Glomerular endothelial cell (primary cell): ENCODE data around the gene SLC34A1. TPM values are rescaled to one million over a fixed set of nuclear protein-coding genes. Genes with fewer than 3 reads are reported as not detected.
"Not testable (repeated sequence)": the region's sequence is repeated elsewhere in the genome, so short reads cannot be mapped to it uniquely, and the experiment has no call there.

ENCODE experiments used
- DNase-seq: peaks from one replicate; pipeline ENCODE4 v3.0.0-alpha.2; 2011; ENCODE audit warnings: low read depth, low spot score; ENCODE audit errors: extremely low read depth
- total RNA-seq: library from RNA; depleted of rRNA; stranded (reverse); fragments of >200 nt; gene quantifications from 2 replicates; pipeline ENCODE4 v1.2.3, GENCODE V29; 2015

The SLC34A1 gene
- total RNA-seq, 1 donor from 2014 or later: not detected

GRCh38 chr5:177354711-177355110 is 29.5 kb upstream of the SLC34A1 start:
- DNase-seq: no peak

- no peak for DNase-seq
Observed at GRCh38 chr5:177355162-177355867, 28.9 kb upstream of the SLC34A1 start.

DNA sequence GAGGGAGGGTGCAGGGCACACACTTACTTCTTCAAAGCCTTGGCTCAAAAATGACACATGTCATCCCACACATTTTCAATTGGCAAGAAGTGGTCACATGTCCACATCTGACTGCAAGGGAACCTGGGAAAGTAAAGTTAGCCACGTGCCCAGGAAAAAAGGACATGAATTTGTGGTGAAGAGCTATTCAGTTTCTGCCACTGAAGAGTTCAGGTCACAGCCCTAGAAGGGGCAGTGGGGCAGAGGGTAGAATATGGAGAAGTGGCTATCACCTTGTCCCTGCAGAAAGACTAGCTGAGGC is 28.4 kb upstream of the SLC34A1 start:
- no peak for DNase-seq

DNA sequence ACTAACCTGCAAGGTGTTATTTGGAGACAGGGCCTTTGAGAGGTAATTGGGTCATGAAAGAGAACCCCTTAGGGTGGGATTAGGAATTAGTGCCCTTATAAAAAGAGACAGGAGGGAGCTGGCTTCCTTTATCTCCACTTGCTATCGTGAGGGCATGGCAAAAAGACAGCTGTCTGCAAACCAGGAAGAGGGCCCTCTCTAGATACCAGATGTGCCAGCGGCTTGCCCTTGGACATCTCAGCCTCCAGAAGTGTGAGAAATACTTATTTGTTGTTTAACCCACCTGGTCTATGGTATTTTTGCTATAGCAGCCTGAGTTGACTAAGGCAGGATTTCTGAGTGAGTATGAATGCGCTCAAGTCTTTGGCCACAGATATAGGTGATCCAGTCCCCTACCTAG is 27.5 kb upstream of the SLC34A1 start:
- no peak for DNase-seq

DNA sequence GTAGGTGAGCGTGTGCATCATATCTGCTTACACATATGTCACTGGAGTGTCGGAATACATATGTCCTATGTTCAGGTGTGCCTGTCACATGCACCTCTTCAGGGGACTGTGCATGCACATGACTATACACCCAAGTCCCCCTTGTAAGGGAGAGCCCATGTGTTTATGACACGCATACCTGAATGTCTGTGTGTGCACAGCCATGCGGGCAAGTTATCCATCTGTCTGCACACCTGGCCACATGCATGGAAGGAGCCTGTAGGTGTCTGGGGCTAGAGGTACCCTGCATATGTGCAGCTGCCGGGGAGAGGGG is 27.1 kb upstream of the SLC34A1 start:
- no peak for DNase-seq

- DNase-seq: no peak
Observed at GRCh38 chr5:177357459-177358351, 26.5 kb upstream of the SLC34A1 start, which contains the start of gene RGS14. Gene RGS14 (plus strand): TSS chr5:177357924. CDS start chr5:177358025, 101 bp downstream.

- DNase-seq: no peak
Observed at GRCh38 chr5:177358370-177358819, 25.8 kb upstream of the SLC34A1 start.

- DNase-seq: no peak
Observed at GRCh38 chr5:177359451-177359851, 24.8 kb upstream of the SLC34A1 start.

DNA sequence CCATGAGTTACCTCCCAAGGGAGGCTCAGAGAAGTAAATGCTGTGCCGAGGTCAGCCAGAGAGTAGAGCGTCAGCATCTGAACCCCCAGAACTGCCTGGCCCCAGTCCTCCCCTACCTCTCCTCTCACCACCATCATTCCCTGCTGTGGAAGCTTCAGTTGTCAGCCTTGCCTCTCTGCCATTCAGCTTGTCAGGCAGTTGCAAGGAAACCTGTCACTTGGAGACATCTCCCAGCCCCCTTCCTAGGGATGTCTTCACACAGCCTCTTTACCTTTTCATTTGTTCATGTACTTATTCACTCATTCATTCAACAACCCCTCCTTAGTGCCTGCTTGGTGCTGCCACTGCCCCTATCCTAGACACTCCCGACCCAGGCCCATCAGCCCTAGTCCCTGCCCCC is 24.4 kb upstream of the SLC34A1 start:
- no peak for DNase-seq

- not testable (repeated sequence) for DNase-seq
Observed at GRCh38 chr5:177360740-177361139, 23.5 kb upstream of the SLC34A1 start.

- no peak for DNase-seq
Observed at GRCh38 chr5:177361418-177362291, 22.6 kb upstream of the SLC34A1 start.

DNA sequence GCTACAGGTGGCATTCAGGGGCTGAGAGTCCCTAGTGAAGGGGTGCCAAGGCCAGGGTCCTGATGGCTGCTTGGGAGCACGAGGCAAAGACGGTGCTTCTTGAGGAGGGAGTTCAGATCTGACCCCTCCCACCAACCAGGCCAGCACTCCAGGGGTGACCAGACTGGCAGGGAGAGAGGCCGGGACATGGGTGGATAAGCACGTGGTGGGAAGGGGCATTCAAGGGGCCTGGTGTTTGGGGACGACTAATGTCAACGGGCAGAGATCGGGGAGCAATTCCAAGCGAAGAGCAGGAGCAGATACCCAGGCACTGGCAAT is 22.0 kb upstream of the SLC34A1 start:
- DNase-seq: no peak

DNA sequence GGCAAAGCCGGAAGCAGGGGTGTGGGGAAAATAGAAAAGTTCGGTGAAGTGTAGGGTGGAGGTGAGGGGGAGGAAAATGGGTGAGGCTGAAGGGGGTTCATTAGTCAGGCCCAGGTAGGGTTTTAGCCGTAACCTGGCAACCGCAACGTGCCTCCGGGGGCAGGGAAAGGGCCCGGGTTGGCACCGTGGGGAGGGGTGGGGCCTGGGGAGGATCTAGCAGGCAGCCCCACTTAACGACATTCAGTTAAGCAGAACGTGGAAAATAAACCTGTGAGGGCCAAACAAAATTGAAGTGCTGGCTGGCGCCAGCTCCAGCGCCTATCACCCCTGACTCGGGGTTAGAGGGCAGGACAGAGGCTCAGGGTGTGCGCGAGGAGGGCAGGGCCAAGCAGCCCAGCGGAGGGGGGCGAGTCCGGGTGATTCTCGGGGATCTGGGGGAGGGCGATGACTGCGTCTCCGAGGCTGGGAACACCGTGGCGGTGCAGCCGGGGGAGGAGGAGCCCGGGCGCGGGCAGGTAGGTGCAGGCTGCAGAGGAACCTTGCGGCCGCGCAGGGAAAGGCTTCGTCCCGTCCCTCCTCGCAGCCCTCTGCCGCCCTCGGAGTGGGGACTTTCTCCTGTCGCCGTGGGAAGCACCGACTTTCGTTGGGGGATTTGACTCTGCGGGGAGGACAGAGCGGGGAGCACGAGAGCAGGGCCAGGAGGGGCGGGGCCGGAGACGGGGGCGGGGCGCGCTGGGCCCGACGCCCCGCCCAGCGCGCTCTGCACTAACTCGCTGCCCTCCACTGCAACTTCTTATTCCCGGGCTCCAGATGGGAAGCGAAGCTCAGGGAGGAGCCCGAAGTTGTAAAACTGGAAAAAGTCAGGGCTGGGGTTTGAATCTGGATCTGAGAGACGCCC is 21.4 kb upstream of the SLC34A1 start:
- no peak for DNase-seq

DNA sequence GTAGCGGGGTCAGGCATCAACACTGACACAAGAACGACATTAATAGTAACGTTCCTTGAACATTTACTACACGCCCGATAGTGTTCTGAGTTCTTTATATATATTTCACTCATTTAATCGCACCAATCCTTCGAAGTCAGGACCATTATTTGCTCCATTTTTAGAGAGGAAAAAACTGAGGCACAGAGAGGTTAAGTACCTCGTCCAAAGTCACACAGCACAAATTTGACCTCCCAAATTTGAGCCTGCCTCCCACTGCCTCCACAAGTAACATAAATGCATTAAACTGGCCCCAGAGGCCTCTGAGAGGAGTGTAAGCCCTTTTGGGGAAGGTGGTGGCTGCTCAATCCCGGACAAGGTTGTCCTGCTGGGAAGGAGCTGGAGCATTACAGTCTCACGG is 20.7 kb upstream of the SLC34A1 start:
- DNase-seq: no peak

GRCh38 chr5:177364159-177364962 is 19.9 kb upstream of the SLC34A1 start:
- DNase-seq: no peak

GRCh38 chr5:177365845-177366527 is 18.2 kb upstream of the SLC34A1 start:
- no peak for DNase-seq

- no peak for DNase-seq
Observed at GRCh38 chr5:177366528-177367322, 17.5 kb upstream of the SLC34A1 start.

DNA sequence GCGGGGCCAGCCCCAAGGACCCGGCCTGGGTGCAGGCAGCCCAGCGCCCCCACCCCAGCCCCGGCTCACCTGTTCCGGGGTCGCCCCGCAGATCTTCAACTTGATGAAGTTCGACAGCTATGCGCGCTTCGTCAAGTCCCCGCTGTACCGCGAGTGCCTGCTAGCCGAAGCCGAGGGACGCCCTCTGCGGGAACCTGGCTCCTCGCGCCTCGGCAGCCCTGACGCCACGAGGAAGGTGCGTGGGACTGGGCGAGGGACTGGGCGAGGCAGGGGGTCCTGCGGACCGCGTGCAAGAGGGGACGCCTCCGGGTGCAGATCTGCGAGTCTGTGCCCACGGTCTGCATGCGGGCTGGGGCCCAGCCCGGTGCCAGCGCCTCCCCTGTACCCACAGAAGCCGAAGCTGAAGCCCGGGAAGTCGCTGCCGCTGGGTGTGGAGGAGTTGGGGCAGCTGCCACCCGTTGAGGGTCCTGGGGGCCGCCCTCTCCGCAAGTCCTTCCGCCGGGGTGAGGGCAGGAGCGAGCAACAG is 16.8 kb upstream of the SLC34A1 start:
- no peak for DNase-seq
